HepG2 (cell line): ENCODE data around the gene COMMD4. TPM values are rescaled to one million over a fixed set of nuclear protein-coding genes. Genes with fewer than 3 reads are reported as not detected.
A peak's percentile ranks its signal among the peaks of the same experiment; 100 is the strongest.

Experiments
- ARNT2 ChIP-seq: sonication (generic); formaldehyde crosslinking; IDR thresholded peaks from 2 replicates; pipeline ENCODE4 v1.8.0; 2022; ENCODE audit warnings: mild to moderate bottlenecking, low read depth, missing genetic modification reagents, moderate library complexity
- KLF6 ChIP-seq: IDR thresholded peaks from 2 replicates; pipeline ENCODE4 v1.8.0; 2016; ENCODE audit warnings: missing biosample characterization, missing genetic modification reagents
- NFRKB ChIP-seq: fragments of 450-650 bp; IDR thresholded peaks from 2 replicates; pipeline ENCODE4 v1.6.1; 2017
- RBAK ChIP-seq: sonication (generic); formaldehyde crosslinking; IDR thresholded peaks from 2 replicates; pipeline ENCODE4 v1.5.1; 2020; ENCODE audit warnings: mild to moderate bottlenecking, missing genetic modification reagents
- SMYD3 ChIP-seq: sonication (generic); formaldehyde crosslinking; IDR thresholded peaks from 2 replicates; pipeline ENCODE4 v1.8.1; 2023; ENCODE audit warnings: mild to moderate bottlenecking, missing genetic modification reagents
- TSC22D2 ChIP-seq: sonication (generic); formaldehyde crosslinking; IDR thresholded peaks from 2 replicates; pipeline ENCODE4 v1.5.1; 2020; ENCODE audit warnings: missing genetic modification reagents, mild to moderate bottlenecking, borderline replicate concordance
- ZNF207 ChIP-seq: fragments of 450-650 bp; IDR thresholded peaks from 2 replicates; pipeline ENCODE4 v1.6.1; 2016; ENCODE audit warnings: antibody characterized with exemption, borderline replicate concordance
- ZNF282 ChIP-seq: fragments of 450-650 bp; IDR thresholded peaks from 2 replicates; pipeline ENCODE4 v1.6.1; 2018; ENCODE audit not compliant: partially characterized antibody
- ZNF30 ChIP-seq: sonication (generic); formaldehyde crosslinking; IDR thresholded peaks from 2 replicates; pipeline ENCODE4 v1.5.0; 2020; ENCODE audit warnings: mild to moderate bottlenecking, missing genetic modification reagents
- ZNF317 ChIP-seq: sonication (generic); formaldehyde crosslinking; IDR thresholded peaks from 2 replicates; pipeline ENCODE4 v1.5.0; 2020; ENCODE audit warnings: mild to moderate bottlenecking, missing genetic modification reagents
- ZNF343 ChIP-seq: sonication (generic); formaldehyde crosslinking; IDR thresholded peaks from 2 replicates; pipeline ENCODE4 v1.4.0; 2020; ENCODE audit warnings: mild to moderate bottlenecking, missing genetic modification reagents
- ZNF556 ChIP-seq: sonication (generic); formaldehyde crosslinking; IDR thresholded peaks from 2 replicates; pipeline ENCODE4 v1.4.0; 2020; ENCODE audit warnings: mild to moderate bottlenecking, missing genetic modification reagents, borderline replicate concordance
- polyA plus RNA-seq, 8 experiments: library from polyadenylated mRNA; depleted of rRNA in 3 of 8; stranded (reverse) in 7 of 8; unstranded in 1 of 8; fragments of >200 nt; fragmentation: Illumina TruSeq in 4 of 8; extraction: Trizol in 4 of 8; gene quantifications; 2 replicates each; pipeline versions ENCODE4 v1.2.1 to v1.2.3, GENCODE V29; 2011 to 2016; ENCODE audit warnings: low read depth in 4 of 8, missing spikeins in 1 of 8, mixed read lengths in 1 of 8; ENCODE audit not compliant: insufficient read depth in 1 of 8
- total RNA-seq, 5 experiments: library from RNA; depleted of rRNA; stranded (reverse); fragments of >200 nt; fragmentation: Illumina TruSeq; extraction: Trizol; gene quantifications; 2 replicates each; pipeline ENCODE4 v1.2.3, GENCODE V29; 2016; ENCODE audit warnings: low read depth in 1 of 5
- TF ChIP-seq, protein P1 (sequence below), 2 experiments: fragments of 450-650 bp in 1 of 2; sonication (generic) in 1 of 2; formaldehyde crosslinking in 1 of 2; IDR thresholded peaks; 2 replicates each; pipeline versions ENCODE4 v1.6.1 to v1.8.0; 2016 to 2022; ENCODE audit warnings: antibody characterized with exemption in 1 of 2, mild to moderate bottlenecking in 1 of 2, missing genetic modification reagents in 1 of 2
- TF ChIP-seq, protein P2 (sequence below): sonication (generic); formaldehyde crosslinking; IDR thresholded peaks from 2 replicates; pipeline ENCODE4 v1.8.1; 2023; ENCODE audit warnings: missing genetic modification reagents, inconsistent platforms, borderline replicate concordance
- TF ChIP-seq, protein P3 (sequence below): fragments of 450-650 bp; IDR thresholded peaks from 2 replicates; pipeline ENCODE4 v1.6.1; 2017
- TF ChIP-seq, protein P4 (sequence below): sonication (generic); formaldehyde crosslinking; IDR thresholded peaks from 2 replicates; pipeline ENCODE4 v1.8.1; 2023; ENCODE audit warnings: missing genetic modification reagents, mild to moderate bottlenecking, borderline replicate concordance

COMMD4 gene
- total and polyA plus RNA-seq, 2 of the 13 experiments (the other 11 are each of a cell fraction or from before 2014, with no cell fraction given) = 45.8 to 89.9 TPM

DNA sequence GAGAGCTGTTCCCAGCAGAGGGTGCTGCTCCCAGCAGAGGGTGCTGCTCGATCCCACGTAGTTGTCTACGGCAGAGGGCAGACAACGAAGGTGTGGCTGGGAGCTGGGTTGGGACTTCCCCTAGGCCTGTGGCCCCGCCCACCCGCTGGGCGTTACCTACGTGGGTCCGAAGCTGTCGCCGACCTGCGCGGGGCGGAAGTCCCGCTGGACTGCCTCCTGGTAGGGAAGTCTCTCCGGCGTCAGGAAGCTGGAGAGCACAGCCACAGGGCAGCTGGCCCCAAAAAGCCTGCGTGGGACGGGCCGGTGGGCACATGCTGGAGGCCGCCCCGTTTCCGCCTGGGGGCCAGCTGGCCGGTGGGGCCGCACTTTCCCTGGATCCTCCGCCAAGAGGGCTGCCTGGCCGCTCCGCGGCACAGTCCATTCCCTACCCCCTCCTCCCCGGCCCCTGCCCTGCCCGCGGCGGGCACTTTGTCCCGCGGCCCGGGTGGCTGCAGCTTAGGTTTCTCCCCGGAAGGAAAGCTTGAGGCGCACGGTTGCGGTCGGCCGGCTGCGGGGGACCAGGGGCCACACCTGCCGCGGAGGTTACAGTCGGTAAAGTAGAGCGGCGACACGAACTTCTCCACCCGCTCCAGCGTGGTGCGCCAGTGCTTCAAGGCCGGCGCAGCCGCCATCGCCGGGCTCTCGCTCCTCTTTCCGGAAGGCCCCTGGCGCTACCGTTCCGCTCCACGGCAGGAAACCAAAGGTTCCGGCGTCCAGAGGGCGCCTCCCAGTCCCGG is 32.2 kb downstream of the COMMD4 start, which contains the start of gene MAN2C1 (continued):
- TF ChIP-seq, protein P1, sequence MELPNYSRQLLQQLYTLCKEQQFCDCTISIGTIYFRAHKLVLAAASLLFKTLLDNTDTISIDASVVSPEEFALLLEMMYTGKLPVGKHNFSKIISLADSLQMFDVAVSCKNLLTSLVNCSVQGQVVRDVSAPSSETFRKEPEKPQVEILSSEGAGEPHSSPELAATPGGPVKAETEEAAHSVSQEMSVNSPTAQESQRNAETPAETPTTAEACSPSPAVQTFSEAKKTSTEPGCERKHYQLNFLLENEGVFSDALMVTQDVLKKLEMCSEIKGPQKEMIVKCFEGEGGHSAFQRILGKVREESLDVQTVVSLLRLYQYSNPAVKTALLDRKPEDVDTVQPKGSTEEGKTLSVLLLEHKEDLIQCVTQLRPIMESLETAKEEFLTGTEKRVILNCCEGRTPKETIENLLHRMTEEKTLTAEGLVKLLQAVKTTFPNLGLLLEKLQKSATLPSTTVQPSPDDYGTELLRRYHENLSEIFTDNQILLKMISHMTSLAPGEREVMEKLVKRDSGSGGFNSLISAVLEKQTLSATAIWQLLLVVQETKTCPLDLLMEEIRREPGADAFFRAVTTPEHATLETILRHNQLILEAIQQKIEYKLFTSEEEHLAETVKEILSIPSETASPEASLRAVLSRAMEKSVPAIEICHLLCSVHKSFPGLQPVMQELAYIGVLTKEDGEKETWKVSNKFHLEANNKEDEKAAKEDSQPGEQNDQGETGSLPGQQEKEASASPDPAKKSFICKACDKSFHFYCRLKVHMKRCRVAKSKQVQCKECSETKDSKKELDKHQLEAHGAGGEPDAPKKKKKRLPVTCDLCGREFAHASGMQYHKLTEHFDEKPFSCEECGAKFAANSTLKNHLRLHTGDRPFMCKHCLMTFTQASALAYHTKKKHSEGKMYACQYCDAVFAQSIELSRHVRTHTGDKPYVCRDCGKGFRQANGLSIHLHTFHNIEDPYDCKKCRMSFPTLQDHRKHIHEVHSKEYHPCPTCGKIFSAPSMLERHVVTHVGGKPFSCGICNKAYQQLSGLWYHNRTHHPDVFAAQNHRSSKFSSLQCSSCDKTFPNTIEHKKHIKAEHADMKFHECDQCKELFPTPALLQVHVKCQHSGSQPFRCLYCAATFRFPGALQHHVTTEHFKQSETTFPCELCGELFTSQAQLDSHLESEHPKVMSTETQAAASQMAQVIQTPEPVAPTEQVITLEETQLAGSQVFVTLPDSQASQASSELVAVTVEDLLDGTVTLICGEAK (IDR thresholded peaks at IDR 0.05) = peak; percentile 89
- TF ChIP-seq, protein P1 (CRISPR knock-in tag; IDR thresholded peaks at IDR 0.05) = peak; percentile 39; the same call in 1 of the 2 replicates
- peak; percentile 68 for TF ChIP-seq ZNF317 (CRISPR knock-in tag)
- TF ChIP-seq ARNT2 = no peak; the same call in none of the 2 replicates
- TF ChIP-seq ZNF343 (CRISPR knock-in tag) = peak; percentile 67
- peak; percentile 46 for TF ChIP-seq KLF6 (CRISPR knock-in tag)
- TF ChIP-seq ZNF282 = no peak
- peak; percentile 89 for TF ChIP-seq SMYD3
- TF ChIP-seq, protein P2, sequence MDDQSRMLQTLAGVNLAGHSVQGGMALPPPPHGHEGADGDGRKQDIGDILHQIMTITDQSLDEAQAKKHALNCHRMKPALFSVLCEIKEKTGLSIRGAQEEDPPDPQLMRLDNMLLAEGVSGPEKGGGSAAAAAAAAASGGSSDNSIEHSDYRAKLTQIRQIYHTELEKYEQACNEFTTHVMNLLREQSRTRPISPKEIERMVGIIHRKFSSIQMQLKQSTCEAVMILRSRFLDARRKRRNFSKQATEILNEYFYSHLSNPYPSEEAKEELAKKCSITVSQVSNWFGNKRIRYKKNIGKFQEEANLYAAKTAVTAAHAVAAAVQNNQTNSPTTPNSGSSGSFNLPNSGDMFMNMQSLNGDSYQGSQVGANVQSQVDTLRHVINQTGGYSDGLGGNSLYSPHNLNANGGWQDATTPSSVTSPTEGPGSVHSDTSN (CRISPR knock-in tag) = no peak; the same call in 1 of the 2 replicates
- no peak for TF ChIP-seq ZNF556 (CRISPR knock-in tag)
- TF ChIP-seq, protein P3, sequence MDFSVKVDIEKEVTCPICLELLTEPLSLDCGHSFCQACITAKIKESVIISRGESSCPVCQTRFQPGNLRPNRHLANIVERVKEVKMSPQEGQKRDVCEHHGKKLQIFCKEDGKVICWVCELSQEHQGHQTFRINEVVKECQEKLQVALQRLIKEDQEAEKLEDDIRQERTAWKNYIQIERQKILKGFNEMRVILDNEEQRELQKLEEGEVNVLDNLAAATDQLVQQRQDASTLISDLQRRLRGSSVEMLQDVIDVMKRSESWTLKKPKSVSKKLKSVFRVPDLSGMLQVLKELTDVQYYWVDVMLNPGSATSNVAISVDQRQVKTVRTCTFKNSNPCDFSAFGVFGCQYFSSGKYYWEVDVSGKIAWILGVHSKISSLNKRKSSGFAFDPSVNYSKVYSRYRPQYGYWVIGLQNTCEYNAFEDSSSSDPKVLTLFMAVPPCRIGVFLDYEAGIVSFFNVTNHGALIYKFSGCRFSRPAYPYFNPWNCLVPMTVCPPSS = no peak
- TF ChIP-seq NFRKB = no peak
- TF ChIP-seq TSC22D2 (CRISPR knock-in tag) = peak; percentile 87; the same call in 1 of the 2 replicates
- peak; percentile 61; the same call in 1 of the 2 replicates for TF ChIP-seq ZNF30 (CRISPR knock-in tag)
- TF ChIP-seq ZNF207 = no peak
- TF ChIP-seq, protein P4, sequence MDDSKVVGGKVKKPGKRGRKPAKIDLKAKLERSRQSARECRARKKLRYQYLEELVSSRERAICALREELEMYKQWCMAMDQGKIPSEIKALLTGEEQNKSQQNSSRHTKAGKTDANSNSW (CRISPR knock-in tag) = no peak
- no peak for TF ChIP-seq RBAK (CRISPR knock-in tag)
